NCI-H1694 (cell line): Measurements from ENCODE around the gene TMEM51.

Experiments used
- DNase-seq: peaks from one replicate; lab custom pipeline; 2025; lab: John Stamatoyannopoulos, UW

TMEM51 gene

GRCh38 chr1:15196807-15197530 lies 43.4 kb downstream of the TMEM51 start:
- DNase-seq: no peak

DNA sequence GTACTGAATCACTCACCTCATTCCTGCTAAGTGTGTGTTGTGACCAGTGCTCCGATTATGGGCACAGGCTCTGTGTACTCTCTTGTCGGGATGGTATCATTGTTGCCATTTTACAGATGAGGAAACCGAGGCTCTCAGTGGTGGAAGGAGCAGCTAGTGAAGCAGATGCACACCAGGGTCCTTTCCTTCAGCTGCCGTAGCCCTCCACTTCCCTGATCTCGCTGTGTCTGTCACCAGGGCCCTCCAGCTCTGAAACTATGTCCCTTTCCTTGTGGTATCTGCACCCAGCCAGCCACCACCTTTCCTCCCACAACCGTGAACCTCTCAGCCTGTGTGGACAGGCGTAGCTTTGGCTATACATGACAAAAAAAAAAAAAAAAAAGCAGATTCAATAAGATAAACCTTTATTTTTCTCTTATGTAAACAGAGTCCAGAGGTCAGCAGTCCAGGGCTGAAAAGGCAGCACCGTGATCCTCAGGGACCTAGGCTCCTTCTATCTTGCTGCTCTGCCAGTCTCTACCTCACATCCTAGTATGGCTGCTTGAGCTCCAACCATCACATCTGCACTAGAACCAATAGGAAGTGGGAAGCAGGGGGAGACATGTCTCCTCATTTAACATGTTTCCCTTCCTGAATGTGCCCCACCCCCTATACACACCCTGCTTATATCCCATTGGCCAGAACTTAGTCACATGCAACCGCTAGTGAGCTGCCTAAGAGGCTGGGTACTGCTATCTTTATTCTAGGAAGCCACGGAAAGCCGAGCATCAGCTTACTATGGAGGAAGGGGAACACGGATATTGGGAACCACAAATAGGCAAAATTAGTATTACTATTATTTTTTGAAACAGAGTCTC lies 44.3 kb downstream of the TMEM51 start:
- DNase-seq: no peak

DNA sequence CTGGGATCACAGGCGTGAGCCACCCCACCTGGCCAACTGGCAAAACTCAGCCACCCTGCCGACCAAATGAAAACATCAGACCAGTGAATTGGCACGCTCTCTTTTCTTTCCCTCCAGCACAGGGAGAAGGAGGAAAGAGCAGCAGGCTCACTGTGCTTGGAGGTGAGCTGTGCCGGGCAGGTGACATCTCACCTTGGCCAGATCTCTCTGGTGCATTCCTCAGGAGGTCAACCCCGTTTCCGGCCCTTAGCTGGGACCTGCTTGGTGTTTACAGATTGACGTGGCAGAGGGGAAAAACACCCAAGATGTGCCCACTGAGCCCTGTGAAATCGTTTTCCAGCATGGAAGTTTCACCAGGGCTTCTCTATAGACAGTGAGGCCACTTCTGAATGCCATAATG lies 45.1 kb downstream of the TMEM51 start:
- no peak for DNase-seq

GRCh38 chr1:15201221-15201620 lies 47.7 kb downstream of the TMEM51 start:
- DNase-seq: no peak

DNA sequence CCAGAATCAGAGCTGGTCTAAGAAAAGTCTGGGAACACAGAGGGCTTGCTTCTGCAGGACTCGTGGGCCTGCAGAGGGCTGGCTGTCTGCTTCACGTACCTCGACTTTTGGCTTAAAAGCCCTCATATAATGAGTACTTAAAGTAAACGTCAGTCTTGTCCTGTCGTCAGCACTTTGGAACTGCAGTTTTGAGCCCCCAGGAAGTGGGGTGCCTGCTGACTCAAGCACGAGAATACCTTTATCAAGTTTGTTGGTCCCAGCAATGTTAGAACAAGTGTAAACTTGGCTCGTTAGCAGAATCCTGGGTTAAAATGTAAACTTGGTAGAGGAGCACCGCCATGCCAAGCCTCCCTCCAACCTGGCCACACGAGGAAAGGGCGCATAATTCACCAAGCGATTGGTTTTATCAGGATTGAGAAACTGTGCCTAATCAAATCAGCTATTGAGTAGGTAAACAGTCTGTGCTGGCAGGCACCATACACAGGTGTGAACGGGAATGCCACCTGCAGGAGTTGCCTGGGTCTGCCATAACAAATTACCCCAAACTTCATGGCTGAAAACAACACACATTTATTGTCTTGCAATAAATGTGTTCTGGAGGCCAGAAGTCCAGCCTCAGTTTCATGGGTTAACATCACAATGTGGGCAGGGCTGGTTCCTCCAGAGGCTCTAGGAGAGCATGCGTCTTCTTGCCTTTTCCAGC lies 48.5 kb downstream of the TMEM51 start:
- no peak for DNase-seq

DNA sequence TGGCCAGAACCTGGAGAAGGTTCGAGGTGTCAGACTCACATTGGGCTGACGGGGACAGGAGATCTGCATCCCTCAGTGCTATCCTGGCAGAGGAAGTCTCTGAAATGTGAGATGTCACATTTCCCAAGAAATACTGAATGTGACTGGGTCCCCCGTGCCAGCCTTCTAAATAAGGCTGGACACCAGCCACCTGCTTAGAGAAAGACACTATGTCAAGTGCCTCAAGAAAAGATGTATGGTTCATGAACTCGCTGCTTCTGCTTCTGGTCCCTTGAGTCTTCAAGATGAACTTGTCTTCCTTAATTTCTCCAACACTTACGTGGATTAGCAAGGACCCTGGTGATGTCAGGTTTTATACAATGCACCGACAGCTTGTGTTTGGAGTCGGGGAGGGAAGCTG lies 51.4 kb downstream of the TMEM51 start:
- DNase-seq: no peak

- DNase-seq: no peak
Observed at GRCh38 chr1:15205586-15206346, 52.2 kb downstream of the TMEM51 start.

GRCh38 chr1:15206418-15207030 lies 53.0 kb downstream of the TMEM51 start:
- no peak for DNase-seq

- no peak for DNase-seq
Observed at GRCh38 chr1:15207031-15207828, 53.7 kb downstream of the TMEM51 start.

- no peak for DNase-seq
Observed at GRCh38 chr1:15207829-15208429, 54.4 kb downstream of the TMEM51 start.

GRCh38 chr1:15210651-15211375 lies 57.3 kb downstream of the TMEM51 start:
- DNase-seq: no peak

- no peak for DNase-seq
Observed at GRCh38 chr1:15211424-15211823, 57.9 kb downstream of the TMEM51 start.

GRCh38 chr1:15212216-15212953 lies 58.8 kb downstream of the TMEM51 start:
- DNase-seq: no peak

DNA sequence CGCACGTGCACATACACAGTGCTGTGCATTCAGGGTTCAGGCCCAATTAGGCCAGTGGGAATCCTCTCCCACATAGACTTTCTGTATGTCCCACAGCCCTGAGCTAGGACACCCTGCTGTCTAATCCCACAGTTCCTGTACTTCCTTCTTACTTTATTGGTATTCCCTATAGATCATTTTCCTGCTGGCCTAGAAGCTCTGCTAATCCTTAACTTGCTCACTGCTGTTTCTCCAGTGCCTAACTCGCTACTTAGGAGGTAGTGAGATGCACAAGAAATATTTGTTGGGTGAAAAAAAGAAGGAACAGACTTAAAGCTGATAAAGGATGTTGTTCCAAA lies 59.4 kb downstream of the TMEM51 start:
- DNase-seq: no peak

GRCh38 chr1:15213341-15213821 lies 59.8 kb downstream of the TMEM51 start:
- DNase-seq: no peak

GRCh38 chr1:15214527-15214926 lies 61.0 kb downstream of the TMEM51 start:
- no peak for DNase-seq

GRCh38 chr1:15215116-15215515 lies 61.6 kb downstream of the TMEM51 start:
- no peak for DNase-seq

DNA sequence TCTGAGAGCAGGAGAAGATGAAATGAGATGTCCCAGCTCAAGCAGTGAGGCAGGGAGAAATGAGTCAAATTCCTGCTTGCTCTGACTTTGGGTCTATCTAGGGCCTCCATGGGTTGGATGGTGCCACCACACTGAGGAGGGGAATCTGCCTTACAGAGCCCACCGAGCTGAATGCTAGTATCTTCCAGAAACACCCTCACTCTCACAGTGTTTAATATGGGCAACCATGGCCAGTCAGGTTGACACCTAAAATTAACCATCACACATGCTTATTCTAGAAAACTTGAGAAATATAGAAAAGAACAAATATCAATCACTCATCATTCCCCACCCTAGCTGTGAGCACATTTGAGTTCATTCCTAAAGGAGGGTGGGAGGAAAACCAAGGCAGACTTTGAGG lies 64.1 kb downstream of the TMEM51 start:
- DNase-seq: no peak
